ENCODE measurements around the gene NCK1.
"Not testable (repeated sequence)": the region's sequence is repeated elsewhere in the genome, so short reads cannot be mapped to it uniquely, and the experiment has no call there.

NCK1 gene

DNA sequence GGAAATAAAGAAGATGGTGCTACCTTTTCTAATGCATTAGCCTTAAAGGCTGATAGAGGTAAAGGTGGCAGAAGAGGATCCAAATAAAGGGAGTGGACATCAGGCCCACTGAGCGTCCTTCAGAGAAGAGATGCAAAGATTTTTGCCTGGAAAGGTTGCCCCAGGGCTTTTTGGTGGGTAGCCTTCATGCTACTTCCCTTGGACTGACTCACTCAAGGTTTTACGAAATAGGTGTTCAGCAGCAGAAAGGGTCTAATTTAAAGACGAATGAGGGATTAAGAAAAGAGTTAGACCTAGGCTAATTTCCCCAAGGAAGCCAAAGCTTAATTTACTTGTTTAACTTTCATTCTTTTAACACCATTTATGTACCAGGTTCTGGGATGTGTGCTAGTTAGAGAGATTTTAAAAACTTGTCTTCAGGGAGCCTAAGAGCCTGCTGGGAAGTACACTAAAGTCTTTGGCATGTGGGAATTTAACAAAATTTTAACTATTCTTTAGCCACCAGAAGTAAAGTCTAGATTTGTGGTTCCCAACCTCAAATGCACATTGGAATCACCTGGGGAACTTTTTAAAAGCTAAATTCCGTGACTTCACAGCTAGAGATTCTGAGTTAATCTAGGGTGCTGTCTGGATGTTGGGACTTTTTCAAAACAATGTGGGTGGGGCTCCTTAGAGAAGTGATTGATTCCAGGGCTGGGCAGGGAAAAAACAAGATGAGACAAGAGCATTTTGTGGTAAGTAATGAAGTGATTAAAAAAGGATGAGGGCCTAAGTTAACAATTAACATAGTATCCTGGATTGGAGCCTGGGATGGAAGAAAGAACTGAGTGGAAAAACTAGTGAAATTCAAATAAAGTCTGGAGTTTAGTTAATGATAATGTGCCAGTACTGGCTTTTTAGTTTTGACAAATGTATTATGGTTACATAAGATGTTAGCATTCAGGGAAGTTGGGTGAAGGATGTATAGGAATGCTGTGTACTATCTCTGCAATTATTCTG lies 99.1 kb downstream of the NCK1 start:
- H3K27ac ChIP-seq = peak overlapping the region in 20 of 21 experiments; percentile 4 to 88 (median 63)
- peak overlapping the region in 2 of 7 experiments; percentile 3 to 4 for H3K4me3 ChIP-seq

DNA sequence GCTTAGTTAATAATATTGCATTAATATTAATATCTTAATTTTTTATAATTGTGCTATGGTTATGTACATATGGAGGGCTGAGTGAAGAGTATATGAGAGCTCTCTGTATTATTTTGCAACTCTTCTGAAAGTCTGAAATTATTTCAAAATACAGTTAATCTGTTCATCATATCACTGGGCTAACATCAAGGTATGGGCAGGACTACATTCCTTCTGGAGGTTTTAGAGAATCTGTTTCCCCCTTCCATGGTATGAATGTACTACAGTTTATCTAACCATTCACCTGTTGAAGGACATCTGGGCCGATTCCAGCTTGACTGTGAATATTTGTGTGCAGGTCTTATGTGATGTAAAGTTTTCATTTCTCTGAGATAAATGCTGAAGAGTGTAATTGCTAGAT lies 100.9 kb downstream of the NCK1 start:
- Histone ChIP-seq H3K4me3 (no peak overlapping the region), H3K27ac (no peak overlapping the region)

DNA sequence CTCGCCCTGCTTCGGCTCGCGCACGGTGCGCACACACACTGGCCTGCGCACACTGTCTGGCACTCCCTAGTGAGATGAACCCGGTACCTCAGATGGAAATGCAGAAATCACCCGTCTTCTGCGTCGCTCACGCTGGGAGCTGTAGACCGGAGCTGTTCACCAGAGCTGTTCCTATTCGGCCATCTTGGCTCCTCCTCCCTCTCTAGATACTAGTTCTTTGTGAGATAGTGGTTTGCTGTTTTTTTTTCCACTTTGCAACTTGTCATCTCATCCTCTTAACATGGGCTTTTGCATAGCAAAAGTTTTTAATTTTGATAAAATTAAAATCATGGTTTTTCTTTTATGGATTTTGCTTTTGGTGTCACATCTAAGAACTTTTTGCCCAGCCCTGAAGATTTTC lies 107.5 kb downstream of the NCK1 start:
- not testable (repeated sequence) for H3K4me3 ChIP-seq, H3K27ac ChIP-seq

DNA sequence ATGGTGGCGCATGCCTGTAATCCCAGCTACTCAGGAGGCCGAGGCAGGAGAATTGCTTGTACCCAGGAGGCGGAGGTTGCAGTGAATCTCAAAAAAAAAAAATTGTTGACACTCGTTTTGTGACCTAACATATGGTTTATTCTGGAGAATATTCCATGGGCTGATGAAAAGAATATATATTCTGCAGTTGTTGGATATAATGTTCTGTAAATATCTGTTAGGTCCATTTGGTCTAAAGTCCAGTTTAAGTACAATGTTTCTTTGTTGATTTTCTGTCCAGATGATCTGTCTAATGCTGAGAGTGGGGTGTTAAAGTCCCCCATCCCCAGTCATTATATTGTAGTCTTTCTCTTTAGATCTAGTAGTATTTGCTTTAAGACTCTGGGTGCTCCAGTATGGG lies 111.3 kb downstream of the NCK1 start:
- H3K4me3 ChIP-seq = no peak overlapping the region
- H3K27ac ChIP-seq = no peak overlapping the region

DNA sequence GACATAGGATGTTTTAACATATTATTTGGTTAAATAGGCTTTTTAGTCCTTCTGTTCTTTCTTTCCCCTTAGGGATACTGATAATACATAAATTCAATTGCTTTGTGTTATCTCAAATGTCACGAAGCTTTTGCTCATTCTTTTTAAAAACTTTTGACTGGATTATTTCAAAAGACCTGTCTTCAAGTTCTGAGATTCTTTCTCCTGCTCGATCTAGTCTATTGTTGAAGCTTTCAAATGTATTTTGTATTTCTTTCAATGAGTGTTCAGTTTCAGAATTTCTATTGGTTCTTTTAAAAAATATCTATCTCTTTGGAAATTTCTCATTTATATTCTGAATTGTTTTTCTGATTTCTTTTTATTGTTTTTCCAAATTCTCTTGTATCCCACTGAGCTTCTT lies 112.7 kb downstream of the NCK1 start:
- no peak overlapping the region for H3K27ac ChIP-seq
- H3K4me3 ChIP-seq = no peak overlapping the region

DNA sequence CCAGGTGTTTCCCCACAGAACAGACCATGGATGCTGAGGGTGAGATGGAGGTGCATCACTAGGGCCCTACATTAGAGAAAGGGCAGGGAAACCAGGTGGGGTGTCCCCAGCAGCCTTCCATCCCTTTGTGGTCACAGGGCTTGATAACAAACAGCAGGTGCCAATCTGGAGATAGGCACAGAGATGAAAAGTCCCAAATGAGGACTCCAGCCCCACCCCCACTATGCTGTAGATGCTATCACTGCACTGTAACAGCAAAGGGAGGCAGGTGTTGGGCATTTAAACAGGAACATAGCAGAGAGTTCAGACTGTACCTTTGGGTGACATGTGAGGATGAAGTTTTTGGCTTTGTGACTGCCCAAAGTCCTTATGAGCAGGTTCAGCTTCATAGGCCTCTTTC lies 117.2 kb downstream of the NCK1 start:
- Histone ChIP-seq H3K27ac (peak overlapping the region in 1 of 21 experiments; percentile 14), H3K4me3 (no peak overlapping the region)

DNA sequence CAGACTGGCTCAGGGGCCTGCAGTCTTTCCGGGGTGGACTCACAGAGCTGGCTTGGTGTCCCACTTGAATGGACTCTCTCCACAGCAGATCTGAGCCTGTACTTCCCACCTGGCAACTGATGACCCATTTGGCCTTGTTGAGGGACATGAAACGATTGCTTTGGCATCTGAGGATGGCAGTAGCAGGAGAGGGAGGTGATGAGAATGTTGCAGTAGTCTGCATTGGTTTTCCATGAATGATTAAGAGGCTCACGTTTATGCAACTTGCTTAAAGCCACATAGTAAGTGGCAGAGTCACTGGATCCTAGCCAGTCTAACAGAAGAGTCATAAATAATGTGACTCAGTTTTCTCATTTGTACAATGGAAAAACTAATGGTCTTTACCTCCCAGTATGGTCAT lies 117.7 kb downstream of the NCK1 start:
- Histone ChIP-seq H3K27ac (peak overlapping the region in 1 of 21 experiments; percentile 14), H3K4me3 (no peak overlapping the region)

DNA sequence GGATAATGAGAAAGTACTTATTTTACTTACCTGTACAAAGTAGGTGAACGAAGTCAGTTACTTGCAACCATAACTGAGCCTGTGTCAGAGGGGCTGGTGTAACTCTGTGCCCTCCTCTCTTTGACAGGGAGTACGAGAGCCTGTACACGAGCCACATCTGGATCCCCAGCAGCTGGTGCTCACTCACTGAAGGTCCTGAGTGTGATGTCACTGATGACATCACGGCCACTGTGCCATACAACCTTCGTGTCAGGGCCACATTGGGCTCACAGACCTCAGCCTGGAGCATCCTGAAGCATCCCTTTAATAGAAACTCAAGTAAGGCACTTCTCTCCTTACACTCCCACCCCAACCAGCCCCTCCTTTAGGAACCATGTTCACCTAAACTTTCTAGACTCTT lies 120.0 kb downstream of the NCK1 start:
- Histone ChIP-seq H3K4me3 (no peak overlapping the region), H3K27ac (peak overlapping the region in 3 of 21 experiments; percentile 42 to 55 (median 49))

DNA sequence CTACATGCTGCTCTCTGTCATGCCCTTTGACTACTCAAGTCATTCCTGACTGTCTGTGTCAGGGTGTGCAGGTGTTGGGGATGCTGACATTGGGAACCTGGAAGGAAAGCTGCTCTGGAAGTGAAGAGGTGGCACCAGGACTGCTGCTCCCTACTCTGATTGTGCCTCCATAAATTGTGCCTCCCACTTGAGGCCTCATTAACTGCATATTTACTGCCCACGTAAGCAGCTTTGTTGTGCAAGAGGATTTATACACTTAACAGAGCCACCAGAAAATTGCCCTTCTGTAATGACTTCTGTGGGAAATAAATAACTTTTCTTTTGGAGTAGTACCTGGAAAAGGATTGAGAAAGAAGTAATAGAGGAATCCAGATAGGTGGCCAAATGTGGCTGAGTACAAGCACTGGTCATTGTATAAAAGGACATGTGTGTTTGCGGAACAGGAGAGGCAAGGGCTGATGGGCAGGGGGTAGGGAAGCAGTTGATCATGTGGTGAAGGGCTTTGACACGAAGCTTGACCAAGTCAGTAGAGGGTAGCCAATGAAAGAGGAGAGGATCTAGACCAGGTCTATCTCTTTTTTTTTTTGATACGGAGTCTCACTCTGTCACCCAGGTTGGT lies 120.6 kb downstream of the NCK1 start:
- peak overlapping the region in 1 of 21 experiments; percentile 57 for H3K27ac ChIP-seq
- no peak overlapping the region for H3K4me3 ChIP-seq

DNA sequence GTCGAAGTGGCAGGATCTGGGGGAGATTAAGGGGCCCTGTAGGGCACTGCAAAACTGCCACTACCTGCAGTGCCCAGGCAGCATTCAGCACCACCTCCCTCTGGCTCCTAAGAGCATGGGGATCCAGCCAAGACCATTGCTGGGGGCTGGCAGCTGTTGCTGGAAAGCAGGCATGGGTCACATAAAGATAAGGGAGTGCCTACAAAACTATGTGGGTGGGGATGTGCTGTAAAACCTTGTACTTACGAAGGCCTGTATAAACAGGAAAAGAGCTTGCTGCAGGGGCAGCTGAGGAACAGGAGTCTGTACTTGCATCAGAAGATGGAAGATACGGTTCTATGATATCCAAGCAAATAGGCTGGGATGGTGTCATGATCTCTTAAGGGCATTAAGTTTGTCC lies 122.8 kb downstream of the NCK1 start:
- Histone ChIP-seq H3K27ac (peak overlapping the region in 5 of 21 experiments; percentile 9 to 57 (median 35)), H3K4me3 (no peak overlapping the region)

DNA sequence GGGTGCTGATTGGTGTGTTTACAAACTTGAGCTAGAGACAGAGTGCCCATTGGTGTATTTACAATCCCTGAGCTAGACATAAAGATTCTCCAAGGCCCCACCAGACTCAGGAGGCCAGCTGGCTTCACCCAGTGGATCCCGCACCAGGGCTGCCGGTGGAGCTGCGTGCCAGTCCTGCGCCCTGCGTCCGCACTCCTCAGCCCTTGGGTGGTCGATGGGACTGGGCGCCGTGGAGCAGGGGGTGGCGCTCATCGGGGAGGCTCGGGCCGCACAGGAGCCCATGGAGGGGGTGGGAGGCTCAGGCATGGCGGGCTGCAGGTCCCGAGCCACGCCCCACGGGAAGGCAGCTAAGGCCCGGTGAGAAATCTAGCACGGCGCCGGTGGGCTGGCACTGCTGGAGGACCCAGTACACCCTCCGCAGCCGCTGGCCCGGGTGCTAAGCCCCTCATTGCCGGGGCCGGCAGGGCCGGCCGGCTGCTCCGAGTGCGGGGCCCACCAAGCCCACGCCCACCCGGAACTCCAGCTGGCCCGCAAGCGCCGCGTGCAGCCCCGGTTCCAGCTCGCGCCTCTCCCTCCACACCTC lies 125.5 kb downstream of the NCK1 start:
- not testable (repeated sequence) for H3K27ac ChIP-seq, H3K4me3 ChIP-seq

DNA sequence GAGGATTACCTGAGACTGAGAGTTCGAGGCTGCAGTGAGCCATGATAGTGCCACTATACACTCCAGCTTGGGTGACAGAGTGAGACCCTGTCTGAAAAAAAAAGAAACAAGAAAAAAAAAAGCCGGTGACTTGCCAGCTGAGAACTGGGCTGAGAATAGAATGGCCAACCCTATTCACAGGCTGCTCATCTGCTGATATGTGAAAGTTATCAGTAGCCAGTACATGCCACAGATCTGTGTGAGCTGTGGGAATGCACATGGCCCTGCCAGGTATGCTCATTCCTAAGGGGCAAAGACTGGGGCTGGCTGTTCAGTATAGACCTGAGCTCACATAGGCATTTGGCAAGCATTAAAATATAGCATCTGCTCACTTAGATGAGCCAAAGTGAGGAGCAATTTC lies 126.6 kb downstream of the NCK1 start:
- peak overlapping the region in 1 of 21 experiments; percentile 8 for H3K27ac ChIP-seq
- H3K4me3 ChIP-seq = no peak overlapping the region

DNA sequence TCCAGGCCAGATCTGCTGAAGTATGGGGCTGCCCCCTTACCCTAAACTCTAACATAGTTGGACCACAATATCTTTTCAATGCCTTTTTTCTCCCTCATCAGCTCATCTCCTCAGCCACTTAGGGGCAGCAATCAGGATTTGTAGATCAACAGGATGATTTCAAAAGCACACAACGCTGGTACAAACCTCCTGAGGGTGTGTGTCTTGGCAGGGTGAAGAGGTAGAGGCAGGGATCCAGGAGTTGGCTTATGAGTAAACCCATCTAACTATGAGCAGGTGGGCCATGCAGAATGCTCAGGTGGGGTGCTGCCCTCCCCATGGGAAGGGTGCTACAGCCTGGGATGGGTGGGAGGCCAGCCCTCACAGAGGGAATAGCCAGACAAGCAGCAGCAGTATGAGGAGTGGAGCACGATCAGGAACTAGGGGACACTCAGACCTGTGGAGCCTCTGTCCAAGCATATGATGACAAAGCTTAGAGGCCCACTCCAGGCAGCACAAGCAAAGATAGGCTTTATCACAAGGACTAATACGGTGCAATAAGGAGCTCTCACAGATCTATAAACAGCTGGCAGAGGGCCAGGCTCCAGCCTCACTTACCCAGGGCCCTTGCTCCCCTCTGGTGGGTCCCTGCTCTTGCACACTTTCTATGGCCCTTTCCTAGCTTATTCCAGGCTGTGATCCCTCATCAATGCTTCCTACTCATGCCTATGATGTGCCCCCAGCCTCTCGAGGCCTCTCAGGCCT lies 127.9 kb downstream of the NCK1 start:
- H3K4me3 ChIP-seq = no peak overlapping the region
- H3K27ac ChIP-seq = peak overlapping the region in 12 of 21 experiments; percentile 5 to 78 (median 44)

DNA sequence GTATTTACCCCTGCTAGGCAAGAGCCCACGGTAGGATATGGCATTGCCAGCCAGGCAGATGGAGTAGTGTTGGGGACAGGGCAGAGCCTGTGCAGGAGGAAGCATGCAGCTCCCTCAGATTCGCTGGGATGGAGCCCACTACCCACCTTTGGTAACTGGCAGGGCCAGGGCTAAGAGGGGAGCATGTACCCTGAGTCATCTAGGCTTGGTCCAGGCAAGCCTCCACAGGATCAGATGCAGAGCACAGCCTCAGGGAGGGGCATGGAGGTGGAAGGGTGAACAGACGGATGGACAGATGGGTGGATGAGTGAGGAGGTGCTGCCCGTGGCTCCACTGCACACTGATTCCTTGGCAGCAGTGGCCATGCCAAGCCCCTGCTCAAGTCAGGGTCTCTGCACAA lies 128.8 kb downstream of the NCK1 start:
- H3K4me3 ChIP-seq = no peak overlapping the region

DNA sequence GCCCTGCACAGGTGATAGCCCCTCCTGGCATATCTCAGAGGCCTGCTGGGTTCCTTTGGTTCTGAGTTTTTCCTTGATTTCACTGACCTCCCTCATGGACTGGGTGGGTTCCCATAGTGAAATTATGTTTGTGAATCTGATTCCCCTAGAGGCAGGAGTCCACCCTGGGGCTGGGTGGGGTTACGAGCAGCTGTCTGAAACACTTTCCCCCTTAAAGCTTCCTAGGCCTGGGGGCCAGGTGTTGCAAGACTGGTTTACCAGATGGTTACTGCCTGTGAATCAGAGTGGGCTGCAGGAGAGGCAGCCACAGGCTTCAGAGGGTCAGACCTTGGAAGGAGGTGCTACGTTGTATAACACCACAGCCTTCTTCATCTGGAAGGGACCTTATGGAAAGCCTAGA lies 130.1 kb downstream of the NCK1 start:
- Histone ChIP-seq H3K27ac (peak overlapping the region in 9 of 21 experiments; percentile 23 to 60 (median 35)), H3K4me3 (no peak overlapping the region)

More for the DNA sequence above, 128.8 kb downstream of the NCK1 start:
- peak overlapping the region in 12 of 21 experiments; percentile 5 to 78 (median 42) for H3K27ac ChIP-seq

DNA sequence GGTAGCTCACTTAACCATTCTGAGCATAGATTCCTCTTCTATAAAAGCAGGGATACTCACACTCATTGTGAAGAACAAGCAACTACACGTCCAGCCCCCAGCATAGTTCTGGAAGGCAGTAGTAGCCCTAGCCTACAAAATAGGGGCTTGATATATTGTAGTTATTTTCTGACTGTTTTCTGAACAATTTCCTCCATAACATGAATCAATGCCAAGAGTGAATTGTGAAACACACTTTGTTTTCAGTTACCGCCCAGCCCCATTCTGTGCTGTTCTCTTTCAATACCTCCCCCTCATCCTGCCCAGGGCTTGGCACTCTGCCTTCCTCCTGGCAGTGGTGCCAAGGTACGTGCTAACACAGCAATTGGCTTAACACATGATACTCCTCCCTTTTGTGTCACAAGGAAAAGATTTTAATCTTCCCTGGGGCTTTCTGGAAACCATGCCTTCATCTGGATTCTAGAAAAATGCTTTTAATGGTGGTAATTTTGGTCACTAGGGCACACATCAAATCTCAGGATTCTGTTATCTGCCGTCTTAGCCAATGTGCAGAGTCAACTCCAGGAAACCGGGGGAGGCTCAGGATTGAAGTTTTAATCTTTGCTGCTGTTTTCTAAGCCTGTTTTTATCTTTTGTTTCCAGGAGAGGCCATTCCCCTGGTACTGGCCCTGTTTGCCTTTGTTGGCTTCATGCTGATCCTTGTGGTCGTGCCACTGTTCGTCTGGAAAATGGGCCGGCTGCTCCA lies 132.9 kb downstream of the NCK1 start:
- peak overlapping the region in 20 of 21 experiments; percentile 54 to 94 (median 84) for H3K27ac ChIP-seq

DNA sequence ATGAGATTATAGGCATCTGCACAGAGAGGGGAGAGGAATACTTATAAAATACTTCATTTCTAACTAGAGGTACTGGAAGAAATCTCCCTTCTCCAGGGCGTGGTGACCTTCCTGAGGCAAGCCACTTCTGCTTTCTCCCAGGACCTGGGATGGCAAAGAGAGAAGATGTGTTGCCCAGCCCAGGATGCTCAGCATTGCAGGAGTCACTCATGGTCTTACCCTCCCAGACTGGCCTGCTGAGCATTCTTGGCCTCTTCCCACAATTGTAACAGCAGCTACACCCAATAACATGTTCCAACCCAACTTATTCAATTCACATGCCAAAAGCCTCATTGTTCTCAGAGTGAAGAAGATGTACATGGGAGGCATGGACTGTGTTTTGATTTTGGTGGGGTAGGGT lies 133.6 kb downstream of the NCK1 start:
- no peak overlapping the region for H3K4me3 ChIP-seq
- H3K27ac ChIP-seq = peak overlapping the region in 20 of 21 experiments; percentile 54 to 94 (median 84)

More for the DNA sequence above, 132.9 kb downstream of the NCK1 start:
- peak overlapping the region in 1 of 7 experiments; percentile 1 for H3K4me3 ChIP-seq
